Body of pancreas (tissue), 4 donors: ENCODE results near the gene FLYWCH1. TPM values are rescaled to one million over a fixed set of nuclear protein-coding genes. Genes with fewer than 3 reads are reported as not detected.

ENCODE experiments used
- ATAC-seq: fragments of 150-250 bp; one replicate; pipeline ENCODE4 v1.9.1; 2016
- DNase-seq, 4 donors: peaks; one replicate each; pipeline ENCODE4 v3.0.0-alpha.2; 2019
- H3K27ac ChIP-seq, 4 donors: fragments of 200-600 bp; sonication (generic); 1 replicate in 3 of 4; 2 replicates in 1 of 4; pipeline versions ENCODE4 v1.5.1 to v1.6.1; 2016 to 2019; ENCODE audit warnings: mild to moderate bottlenecking in 1 of 4, mixed read lengths in 1 of 4, moderate library complexity in 1 of 4
- H3K27me3 ChIP-seq, 2 donors: fragments of 200-600 bp; sonication (generic); one replicate each; pipeline ENCODE4 v1.6.0; 2016; ENCODE audit warnings: mild to moderate bottlenecking in 1 of 2
- H3K36me3 ChIP-seq, 2 donors: fragments of 200-600 bp; sonication (generic); replicated peaks in 1 of 2; 2 replicates each; pipeline ENCODE4 v1.5.1; 2016; ENCODE audit warnings: low read depth in 2 of 2; ENCODE audit not compliant: insufficient read depth in 1 of 2
- H3K4me1 ChIP-seq: fragments of 200-600 bp; sonication (generic); one replicate; pipeline ENCODE4 v1.6.0; 2016
- H3K4me3 ChIP-seq, 2 donors: fragments of 200-600 bp; sonication (generic); 1 replicate in 1 of 2; 2 replicates in 1 of 2; pipeline ENCODE4 v1.5.1; 2016 to 2019
- H3K9me3 ChIP-seq, 3 donors: fragments of 200-600 bp; sonication (generic); 1 replicate in 2 of 3; 2 replicates in 1 of 3; pipeline ENCODE4 v1.5.1; 2016
- POLR2A ChIP-seq, 3 donors: fragments of 450-650 bp; IDR thresholded peaks; one replicate each; pipeline ENCODE4 v1.6.1; 2016; ENCODE audit warnings: antibody characterized with exemption in 3 of 3, mild to moderate bottlenecking in 2 of 3
- WGBS, 2 donors: methylation state at CpG; one replicate each; pipeline ENCODE4 v1.1.5; 2017; 5-methylcytosine and 5-hydroxymethylcytosine counted together
- intact Hi-C: fragments of 100-400 bp; cut with DNase I; formaldehyde crosslinking; loops from one replicate; pipeline ENCODE4 v1.15.1; 2023
- total RNA-seq, 2 donors: library from RNA; depleted of rRNA; stranded (reverse); fragments of >200 nt; gene quantifications; one replicate each; pipeline ENCODE4 v1.1.0, GENCODE V29; 2016
- TF ChIP-seq, protein P1 (sequence below), 7 experiments: fragments of 450-650 bp in 4 of 7; fragments of 200-600 bp in 3 of 7; sonication (generic) in 3 of 7; IDR thresholded peaks; one replicate each; pipeline ENCODE4 v1.5.1; 2016 to 2019; ENCODE audit warnings: antibody characterized with exemption in 7 of 7

Gene FLYWCH1
- total RNA-seq, 2 donors from 2014 or later: 24.6 to 53.7 TPM

DNA sequence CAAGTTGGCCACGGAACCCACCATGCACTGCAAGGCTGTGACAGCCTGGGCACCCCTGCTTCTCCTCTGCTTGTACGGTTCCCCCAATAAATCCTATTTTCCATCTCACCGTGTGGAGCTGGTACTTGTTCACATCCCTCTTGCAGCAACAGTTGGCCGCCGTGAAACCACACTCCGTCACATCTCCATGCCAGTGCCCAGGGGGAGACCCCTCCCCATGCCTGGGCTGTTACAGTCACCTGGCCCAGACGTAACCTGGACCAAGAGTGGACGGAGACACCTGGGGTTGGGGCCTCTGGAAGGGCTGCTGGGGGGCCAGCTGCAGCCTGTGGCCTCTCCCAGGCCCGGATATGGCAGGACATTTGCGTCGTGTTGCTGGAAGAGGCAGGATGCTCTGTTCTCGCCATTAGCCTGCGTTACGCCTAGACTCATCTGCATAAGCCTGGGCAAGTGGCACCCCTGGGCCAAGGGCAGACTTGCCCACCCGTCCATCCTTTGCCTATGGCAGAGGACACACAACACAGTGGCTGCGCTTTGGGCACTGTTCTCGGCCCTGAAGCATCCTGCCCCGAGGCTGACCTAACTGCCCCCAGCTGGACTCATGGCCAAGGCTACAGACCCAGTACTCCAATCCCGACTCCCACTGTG lies 38.1 kb downstream of the FLYWCH1 start:
- 84 to 86% methylated on average over 5 to 19 of the region's 19 CpGs for WGBS, 2 donors
- peaks cover 0 to 3% of the 10 kb centered on the region in 2 donors for H3K36me3 ChIP-seq

DNA sequence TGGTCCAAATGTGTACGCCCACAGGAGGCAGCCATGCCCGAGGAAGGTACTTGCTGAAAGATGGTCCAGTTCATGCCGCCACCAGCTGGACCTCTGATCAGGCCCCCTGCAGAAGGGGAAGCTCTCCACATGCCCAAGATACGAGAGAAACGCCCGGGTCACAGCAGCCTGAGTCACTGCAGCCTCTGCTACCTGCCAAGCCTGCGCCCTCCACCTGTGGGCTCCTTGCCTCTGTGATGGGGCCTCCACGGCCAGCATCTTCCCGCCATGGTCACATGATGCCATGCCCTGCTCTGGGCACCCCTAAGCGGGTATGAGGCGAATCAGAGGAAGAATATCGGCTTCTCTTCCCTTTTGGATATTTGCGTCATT lies 38.6 kb downstream of the FLYWCH1 start:
- 90 to 93% methylated on average over 7 to 13 of the region's 13 CpGs for WGBS, 2 donors
- no peak overlapping the region for H3K4me3 ChIP-seq
- DNase-seq: no peak

More for the DNA sequence above, 38.1 kb downstream of the FLYWCH1 start:
- no peak for ATAC-seq
- no peak for TF ChIP-seq POLR2A (IDR thresholded peaks at IDR 0.05)
- TF ChIP-seq, protein P1, sequence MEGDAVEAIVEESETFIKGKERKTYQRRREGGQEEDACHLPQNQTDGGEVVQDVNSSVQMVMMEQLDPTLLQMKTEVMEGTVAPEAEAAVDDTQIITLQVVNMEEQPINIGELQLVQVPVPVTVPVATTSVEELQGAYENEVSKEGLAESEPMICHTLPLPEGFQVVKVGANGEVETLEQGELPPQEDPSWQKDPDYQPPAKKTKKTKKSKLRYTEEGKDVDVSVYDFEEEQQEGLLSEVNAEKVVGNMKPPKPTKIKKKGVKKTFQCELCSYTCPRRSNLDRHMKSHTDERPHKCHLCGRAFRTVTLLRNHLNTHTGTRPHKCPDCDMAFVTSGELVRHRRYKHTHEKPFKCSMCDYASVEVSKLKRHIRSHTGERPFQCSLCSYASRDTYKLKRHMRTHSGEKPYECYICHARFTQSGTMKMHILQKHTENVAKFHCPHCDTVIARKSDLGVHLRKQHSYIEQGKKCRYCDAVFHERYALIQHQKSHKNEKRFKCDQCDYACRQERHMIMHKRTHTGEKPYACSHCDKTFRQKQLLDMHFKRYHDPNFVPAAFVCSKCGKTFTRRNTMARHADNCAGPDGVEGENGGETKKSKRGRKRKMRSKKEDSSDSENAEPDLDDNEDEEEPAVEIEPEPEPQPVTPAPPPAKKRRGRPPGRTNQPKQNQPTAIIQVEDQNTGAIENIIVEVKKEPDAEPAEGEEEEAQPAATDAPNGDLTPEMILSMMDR (IDR thresholded peaks at IDR 0.05): no peak
- peaks cover 12% of the 10 kb centered on the region for H3K4me1 ChIP-seq
- intact Hi-C loops: no loop called here
- DNase-seq: no peak
- H3K4me3 ChIP-seq: no peak overlapping the region
- no peaks in the 10 kb centered on the region for H3K9me3 ChIP-seq
- H3K27ac ChIP-seq: no peak overlapping the region
- H3K27me3 ChIP-seq: no peaks in the 10 kb centered on the region

DNA sequence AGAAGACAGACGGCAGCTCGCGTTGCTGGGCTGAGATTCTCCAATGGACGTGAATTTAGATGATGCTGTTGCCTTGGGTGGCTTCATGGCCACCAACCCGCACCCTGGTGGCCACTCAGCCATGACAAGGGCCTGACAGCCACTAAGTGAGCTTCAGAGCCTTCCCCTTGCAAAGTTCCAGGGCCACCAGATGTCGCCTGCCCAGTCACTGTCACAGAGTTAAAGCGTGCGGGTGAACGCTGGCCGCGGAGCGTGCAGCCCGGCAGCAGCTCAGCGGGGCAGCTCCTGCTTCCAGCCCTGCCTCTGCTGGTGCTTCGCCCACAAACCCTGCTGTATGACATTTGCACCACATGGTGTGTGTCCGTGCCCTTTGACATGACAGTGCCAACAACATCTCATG lies 39.0 kb downstream of the FLYWCH1 start:
- no peak for DNase-seq
- Histone ChIP-seq H3K27ac (no peak overlapping the region), H3K4me1 (peaks cover 12% of the 10 kb centered on the region), H3K9me3 (no peaks in the 10 kb centered on the region), H3K36me3 (peaks cover 0 to 3% of the 10 kb centered on the region in 2 donors), H3K27me3 (no peaks in the 10 kb centered on the region), H3K4me3 (no peak overlapping the region)
- TF ChIP-seq, protein P1 (IDR thresholded peaks at IDR 0.05): no peak
- intact Hi-C loops: no loop called here
- 77 to 88% methylated on average over 3 to 16 of the region's 16 CpGs for WGBS, 2 donors
- ATAC-seq: no peak

More for the DNA sequence above, 38.6 kb downstream of the FLYWCH1 start:
- peaks cover 12% of the 10 kb centered on the region for H3K4me1 ChIP-seq
- H3K9me3 ChIP-seq: no peaks in the 10 kb centered on the region
- H3K27me3 ChIP-seq: no peaks in the 10 kb centered on the region
- ATAC-seq: no peak
- TF ChIP-seq, protein P1 (IDR thresholded peaks at IDR 0.05): no peak
- TF ChIP-seq POLR2A (IDR thresholded peaks at IDR 0.05): no peak
- H3K36me3 ChIP-seq: peaks cover 0 to 3% of the 10 kb centered on the region in 2 donors
- intact Hi-C loops: no loop called here
- H3K27ac ChIP-seq: no peak overlapping the region

DNA sequence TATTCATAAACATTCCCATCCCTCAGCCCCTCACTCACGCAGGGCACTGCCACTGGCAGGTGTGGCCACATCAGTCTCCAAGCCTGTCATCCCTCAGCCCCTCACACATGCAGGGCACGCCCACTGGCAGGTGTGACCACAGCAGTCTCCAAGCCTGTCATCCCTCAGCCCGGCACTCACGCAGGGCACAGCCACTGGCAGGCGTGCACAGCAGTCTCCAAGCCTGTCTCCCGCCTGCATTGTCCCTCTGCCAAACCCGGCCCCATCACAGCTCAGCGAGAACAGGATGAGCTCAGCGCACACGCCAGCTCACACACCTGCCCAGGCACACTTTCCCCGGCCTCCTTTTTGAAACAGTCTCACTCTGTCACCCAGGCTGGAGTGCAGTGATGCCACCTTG lies 40.9 kb downstream of the FLYWCH1 start:
- ATAC-seq (no peak), DNase-seq (peak in 1 of 4 donors; percentile 54)
- no peak overlapping the region for H3K4me3 ChIP-seq
- no peaks in the 10 kb centered on the region for H3K9me3 ChIP-seq
- WGBS, 2 donors: 63 to 66% methylated on average over 4 to 11 of the region's 11 CpGs
- H3K27ac ChIP-seq: no peak overlapping the region
- H3K4me1 ChIP-seq: peaks cover 12% of the 10 kb centered on the region
- TF ChIP-seq, protein P1 (IDR thresholded peaks at IDR 0.05): no peak
- no peak for TF ChIP-seq POLR2A (IDR thresholded peaks at IDR 0.05)
- intact Hi-C loops: no loop called here
- H3K27me3 ChIP-seq: no peaks in the 10 kb centered on the region
- peaks cover 0 to 3% of the 10 kb centered on the region in 2 donors for H3K36me3 ChIP-seq
